ENCODE data around the gene CCL4.
"Not testable (repeated sequence)": the region's sequence is repeated elsewhere in the genome, so short reads cannot be mapped to it uniquely, and the experiment has no call there.

Gene CCL4

DNA sequence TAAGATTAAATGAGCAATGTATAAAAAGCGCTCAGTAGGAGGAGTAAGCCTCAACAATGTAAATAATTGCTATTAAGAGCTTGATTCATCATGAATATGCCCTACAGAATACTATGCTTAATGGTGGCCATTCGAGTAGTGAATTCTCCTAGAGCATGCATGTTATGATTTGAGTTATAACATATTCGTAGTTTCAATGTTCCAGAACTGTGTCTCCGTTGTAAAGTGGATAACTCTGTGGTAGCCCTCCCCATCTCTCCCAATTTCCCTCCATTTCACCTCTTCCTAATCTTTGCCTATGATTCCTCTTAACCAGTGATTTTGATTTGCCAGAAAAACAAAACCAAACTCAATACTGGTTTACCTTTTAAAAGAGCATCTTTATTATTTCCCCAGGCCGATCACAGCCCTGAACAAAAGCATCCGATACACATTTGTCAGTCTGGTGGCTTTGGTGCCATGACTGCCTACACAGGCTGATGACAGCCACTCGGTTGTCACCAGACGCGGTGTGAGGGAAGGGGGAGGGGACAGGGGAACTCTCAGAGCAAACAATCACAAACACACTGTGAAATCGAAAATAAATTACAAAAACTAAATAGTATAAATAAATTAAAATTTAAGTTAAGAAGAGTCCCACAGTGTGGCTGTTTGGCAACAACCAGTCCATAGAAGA is 15.6 kb upstream of the CCL4 start:
- not testable (repeated sequence) for DNase-seq (ENCODE audit: low read depth)

DNA sequence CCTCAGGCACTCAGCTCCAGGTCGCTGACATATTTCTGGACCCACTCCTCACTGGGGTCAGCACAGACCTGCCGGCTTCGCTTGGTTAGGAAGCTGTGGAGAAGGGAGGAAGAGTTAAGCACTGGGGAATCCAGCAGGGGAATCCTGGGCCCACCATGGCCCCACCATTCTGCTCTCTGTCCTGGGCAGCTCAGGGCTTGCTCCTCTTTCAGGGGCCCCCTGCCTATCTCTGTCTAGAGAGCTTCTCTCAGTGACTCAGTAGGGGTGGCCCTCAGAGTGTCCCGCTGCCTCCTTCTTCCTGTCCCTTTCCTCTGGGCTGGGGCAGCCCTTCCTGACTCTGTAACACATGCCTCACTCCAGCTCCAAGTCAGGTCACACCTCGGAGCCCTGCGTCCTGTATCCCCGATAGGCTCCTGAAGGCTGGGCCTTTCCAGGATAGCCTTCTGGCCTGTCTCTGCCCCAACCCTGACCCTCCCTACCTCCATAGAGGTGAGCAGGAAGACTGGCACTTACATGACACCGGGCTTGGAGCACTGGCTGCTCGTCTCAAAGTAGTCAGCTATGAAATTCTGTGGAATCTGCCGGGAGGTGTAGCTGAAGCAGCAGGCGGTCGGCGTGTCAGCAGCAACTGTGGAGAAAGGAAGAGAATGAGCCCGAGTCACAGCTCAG is 14.8 kb upstream of the CCL4 start:
- DNase-seq (ENCODE audit: low read depth): no peak

DNA sequence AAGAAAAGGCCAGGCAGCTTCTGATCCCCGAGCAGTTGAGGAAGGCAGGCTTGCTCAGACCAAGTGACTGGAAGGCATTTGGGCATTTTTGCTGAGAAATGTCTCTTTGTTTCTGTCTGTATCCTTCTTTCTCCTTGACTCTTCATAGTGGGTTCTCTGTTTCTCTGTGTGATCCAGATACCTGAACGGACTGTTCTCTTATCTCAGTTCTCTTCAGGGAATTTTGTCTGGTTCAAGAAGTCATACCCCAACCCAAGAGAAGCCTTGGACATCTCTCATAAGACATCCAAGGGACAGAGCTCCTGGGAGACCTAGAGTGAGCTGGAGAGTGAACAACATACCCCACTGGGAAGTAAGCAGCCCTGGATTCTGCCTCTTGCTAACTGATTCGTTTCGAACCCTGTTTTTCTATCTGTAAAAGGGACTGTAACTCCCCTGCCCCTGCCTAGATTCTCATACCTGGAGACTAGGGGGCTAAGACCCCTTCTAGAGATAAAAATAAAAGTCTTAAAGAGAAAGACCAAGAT is 14.2 kb upstream of the CCL4 start:
- DNase-seq (ENCODE audit: low read depth): no peak

DNA sequence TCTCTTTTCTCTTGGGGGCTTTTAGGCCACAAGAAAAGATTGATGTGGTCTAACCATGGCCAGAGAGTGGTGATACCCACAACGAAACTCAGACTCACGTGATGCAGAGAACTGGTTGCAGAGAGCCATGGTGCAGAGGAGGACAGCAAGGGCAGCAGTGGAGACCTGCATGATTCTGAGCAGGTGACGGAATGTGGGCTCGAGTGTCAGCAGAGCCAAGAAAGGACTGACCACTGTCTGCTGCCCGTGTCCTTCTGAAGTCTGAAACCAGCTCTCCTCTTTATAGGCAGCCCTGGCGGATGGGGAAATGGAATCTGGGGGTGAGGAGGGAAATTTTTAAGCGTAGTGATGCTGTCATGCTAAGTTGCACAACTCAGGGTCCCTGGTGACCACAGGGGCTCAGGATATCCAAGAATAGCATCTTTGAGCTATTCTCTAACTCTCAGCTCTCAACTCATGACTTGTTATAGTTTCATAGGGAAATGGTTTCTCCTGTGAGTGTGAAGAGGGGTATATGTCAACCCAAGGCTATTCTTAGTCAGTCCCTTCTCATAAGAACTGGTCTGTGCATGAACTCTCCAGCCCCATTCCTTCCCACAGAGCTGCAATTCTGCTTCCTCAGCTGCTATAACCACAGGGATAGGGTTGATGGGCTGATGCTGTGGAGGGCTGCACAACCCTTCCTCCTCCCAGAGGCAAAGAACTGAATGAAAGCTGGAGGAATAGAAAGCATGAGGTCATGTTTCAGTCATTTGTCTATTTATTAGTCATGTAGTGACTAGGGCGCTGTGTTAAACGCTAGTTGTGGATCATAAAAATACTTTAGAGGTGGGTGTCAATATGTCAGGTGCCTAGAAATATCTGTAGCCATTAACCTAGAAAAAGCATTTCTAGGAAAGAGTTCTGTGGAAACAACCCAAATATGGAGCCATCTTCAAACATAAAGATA is 13.5 kb upstream of the CCL4 start, which contains the start of gene CCL3:
Gene CCL3 (minus strand): TSS at position 256 of the 949 bp plus-strand sequence. CDS start 85 bp downstream, at position 171.
- no peak for DNase-seq (ENCODE audit: low read depth)

DNA sequence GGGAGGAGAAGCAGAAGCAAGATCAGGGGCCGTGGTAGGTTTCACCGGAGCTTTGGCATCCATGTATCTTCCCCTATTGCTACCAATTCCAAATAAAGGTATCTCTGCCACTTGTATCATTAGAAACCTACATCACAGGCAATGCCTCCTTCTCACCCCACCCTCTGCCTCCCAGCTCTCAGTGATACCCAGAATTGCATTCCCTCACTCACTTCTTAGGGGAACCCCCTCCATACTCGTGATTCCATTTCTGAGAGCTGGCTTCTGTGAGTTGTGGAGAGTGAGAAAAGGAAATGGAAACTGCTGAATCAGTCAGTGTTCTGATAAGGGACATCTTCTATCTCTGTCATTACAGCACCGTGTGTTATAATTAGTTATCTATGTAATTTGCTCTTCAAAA is 11.4 kb upstream of the CCL4 start:
- DNase-seq (ENCODE audit: low read depth): no peak

DNA sequence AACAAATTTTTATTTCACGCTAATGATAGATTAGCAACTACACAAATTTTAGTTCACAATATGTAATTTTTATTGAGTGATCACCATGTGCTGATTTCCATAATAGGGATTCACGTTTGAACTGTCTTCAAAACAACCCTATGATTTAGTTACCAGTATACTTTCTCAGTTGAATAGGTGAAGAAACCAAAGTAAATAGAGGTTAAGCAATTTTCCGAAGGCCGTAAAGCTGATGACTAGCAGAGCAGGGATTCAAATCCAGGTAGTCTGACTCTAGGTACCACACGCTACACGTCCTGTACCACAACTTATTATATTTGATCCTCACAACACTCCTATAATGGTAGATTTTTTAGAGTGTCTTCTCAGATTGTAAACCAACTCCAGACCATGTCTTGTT is 10.9 kb upstream of the CCL4 start:
- DNase-seq (ENCODE audit: low read depth): not testable (repeated sequence)

DNA sequence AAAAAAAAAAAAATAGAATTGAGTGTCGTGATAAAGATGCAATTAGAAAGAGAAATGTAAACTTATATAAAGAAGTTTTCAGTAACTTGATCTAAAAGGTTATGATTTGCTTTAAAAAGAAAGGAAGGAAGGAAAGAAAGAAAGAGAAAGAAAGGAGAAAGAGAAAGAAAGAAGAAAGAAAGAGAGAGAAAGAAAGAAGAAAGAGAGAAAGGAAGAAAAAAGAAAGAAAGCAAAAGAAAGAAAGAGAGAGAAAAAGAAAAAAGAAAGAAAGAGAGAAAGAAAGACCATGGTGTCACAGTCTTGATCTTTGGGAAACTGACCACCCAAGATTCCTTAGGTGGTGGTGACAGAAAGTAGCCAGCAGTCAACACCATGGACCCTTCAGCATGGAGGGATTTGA is 9.4 kb upstream of the CCL4 start:
- no peak for DNase-seq (ENCODE audit: low read depth)

DNA sequence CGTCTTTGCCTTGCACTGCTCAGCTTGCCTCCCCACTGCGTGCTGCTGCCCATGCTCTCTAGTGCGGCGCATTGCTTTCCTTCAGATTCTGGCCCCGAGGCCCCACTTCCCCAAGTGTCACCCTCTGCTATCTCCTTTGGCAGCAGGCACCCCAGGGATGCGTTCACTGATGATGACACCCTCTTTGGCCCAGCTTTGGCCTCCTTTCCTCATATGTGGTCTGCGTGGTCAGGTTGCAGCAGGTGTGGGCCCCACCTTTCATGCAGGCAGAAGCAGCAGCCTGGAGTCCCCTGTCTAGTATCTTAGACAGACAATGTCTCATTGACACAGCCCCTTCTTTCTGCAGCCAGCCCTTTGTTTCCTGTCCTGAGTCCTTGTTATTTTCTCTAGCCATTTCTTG is 8.9 kb upstream of the CCL4 start:
- no peak for DNase-seq (ENCODE audit: low read depth)

DNA sequence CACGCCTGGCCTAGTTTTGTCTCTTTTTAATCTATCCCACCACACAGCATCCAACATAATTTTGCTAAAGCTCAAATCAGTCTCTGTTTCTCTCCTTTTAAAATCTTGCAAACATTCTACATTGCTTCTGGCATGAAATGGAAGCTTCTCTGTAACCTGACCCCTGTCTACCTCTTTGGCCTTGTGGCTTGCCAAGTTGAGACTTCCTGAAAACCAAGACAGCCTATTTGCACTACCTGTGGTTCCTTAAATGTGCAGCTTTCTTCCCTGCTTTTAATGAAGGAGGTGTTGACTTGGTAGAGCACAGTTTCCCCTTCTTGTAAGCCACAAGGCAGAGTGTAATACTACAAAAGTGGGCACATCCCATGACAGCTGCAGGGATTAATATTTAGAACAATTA is 7.6 kb upstream of the CCL4 start:
- no peak for DNase-seq (ENCODE audit: low read depth)

DNA sequence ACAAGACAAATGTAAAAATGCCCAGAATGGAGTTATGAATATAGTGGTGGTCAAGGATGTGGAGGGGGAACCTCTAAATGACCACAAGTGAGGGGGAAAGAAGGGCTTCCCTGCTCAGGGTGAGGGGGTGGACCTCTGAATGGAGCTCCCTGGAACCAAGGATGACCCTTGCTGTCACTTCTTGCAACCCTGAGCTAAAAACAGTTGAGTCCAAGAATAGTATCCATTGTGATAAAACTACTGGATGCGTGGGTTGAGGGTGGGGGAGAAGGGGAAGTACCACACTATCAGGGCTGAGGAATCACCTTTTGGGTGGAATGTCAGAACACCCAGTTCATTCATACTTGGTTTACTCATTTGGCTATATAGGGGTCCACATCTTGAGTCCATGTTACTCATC is 4.6 kb upstream of the CCL4 start:
- DNase-seq (ENCODE audit: low read depth): not testable (repeated sequence)

DNA sequence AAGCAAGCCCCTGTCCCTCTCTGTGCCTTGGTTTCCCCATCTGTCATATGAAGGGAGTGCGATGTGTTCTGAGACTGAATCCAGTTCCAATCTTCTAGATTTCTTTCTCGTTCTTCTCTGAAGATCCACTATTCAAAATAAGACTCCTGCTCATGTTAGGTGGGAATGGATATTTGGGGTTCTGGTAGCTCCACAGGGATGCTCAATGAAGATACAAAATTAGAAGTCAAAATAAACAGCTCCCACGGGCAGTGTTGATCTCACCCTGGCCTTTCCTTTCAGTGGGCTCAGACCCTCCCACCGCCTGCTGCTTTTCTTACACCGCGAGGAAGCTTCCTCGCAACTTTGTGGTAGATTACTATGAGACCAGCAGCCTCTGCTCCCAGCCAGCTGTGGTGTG is 619 bp downstream of the CCL4 start:
- not testable (repeated sequence) for DNase-seq (ENCODE audit: low read depth)

DNA sequence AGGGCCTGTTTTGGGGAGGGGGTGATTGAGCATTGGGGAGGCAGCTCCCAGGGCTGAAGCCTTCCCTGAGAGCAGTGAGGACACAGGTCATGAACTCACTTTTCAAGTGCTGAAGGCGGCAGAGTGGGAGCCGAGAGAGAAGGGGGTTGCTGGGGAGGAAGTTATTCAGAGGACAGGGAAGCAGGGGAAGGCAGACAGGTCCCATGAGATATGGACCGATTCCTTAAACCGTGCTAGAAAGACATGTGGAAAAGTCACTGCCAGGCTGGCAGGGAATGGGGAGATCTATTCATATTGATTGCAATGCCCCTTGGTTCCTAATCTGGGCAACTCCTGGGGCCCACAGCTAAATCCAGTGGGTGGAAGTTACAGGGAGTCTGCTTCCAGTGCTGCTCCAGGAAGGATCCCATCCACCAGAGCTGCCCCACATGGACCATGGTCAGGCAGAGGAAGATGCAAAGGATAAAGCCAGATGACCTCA is 1.1 kb downstream of the CCL4 start:
- no peak for DNase-seq (ENCODE audit: low read depth)

DNA sequence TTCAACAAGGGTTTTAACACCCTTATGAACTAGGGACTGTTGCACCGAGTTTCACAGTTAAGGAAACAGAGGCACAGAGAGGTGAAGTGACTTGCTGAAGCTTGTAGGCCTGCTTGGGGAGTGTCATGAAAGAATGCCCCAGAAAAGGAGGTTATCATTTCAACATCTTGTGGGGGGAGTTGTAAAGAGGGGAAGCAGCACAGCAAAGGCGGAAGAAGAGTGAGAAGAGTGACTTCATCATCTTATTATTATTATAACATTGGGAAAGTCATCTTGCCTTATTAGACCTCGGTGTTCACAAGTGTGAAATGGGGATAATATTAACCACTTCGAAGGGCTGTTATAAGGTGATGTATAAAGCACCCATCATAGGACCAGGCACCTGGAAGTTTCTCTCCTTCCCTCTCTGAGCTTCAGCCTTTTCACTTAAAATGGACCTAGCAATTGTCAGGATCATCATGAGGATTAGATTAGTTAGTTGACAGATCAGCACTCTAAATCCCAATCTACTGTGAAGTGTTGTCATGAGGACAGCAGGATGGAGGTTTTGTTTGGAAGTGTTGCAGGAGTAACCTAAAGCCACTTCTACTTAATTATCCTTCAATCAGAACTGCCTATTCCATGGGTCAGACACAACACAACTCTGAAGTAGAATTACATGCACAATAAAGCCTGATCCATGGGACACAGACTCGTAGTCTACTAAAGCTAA is 2.3 kb downstream of the CCL4 start:
- no peak for DNase-seq (ENCODE audit: low read depth)

DNA sequence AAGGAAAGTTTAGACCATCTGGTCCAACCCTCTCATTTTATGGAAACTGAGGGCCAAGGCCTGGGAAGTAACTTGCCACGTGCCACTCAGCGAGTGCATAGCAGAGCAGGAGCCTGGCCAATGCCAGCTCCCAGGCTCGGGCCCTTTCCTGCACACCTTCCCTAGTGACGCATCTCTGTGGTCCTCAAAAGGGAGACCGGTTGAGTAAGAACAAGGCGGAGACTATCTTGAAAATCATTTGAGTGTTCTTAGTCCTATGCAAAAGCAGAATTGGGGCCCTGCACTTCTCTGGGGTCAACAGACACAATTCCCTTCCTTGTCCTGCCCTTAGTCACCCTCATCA is 2.8 kb downstream of the CCL4 start:
- DNase-seq (ENCODE audit: low read depth): no peak

DNA sequence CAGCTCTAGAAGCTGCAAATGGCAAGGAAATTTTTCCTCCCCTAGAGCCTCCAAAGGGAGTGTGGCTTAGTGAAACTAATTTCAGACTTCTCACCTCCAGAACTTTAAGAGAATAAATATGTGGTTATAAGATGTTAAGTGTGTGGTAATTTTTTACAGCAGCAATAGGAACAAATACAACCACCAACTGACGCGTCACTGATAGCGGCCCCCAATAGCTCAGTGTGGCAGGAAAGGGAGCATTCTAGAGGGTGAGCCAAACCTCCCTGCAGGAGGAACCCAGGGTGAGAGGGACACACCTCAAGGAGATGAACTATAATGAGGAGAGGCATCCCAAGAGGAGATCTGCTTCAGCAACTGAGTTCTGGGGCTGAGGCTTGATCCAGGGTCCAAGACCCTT is 4.0 kb downstream of the CCL4 start:
- no peak for DNase-seq (ENCODE audit: low read depth)

DNA sequence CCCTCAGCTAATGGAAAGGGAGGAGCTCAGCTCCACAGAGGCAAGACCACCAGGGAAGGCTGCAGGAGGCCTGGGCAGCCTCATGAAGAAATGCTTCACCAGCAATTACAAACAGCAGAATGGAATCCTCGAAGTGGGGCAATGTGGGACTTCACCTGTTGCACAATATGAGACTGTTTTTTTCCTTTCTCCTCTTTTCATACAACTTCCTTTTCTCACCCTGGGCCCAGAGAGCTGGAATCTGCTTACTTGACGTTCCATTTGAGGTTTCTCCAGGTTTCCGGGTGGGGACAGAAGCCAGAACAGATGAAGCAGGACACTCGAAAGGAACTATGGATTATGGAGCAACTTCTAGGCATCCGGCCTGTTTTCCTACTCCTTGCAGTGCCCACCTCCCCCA is 4.6 kb downstream of the CCL4 start:
- DNase-seq (ENCODE audit: low read depth): not testable (repeated sequence)

DNA sequence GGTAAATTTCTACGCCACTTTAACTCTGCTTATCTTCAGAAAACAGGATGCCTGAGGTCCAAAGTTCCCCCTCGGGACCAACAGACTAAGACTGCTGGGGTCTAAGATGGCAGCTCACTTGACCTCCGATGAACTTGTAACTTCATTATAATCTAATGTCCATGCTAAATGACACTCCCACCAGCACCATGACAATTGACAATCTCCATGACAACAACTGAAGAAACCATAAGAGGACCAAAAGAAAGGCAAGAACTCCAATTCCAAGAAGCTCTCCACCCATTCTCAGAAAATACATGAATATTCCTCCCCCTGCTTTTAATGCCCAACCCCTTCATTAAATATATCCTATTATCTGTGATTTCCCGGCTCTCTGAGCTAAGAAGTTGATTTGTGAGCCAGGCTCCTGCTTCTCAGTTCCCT is 7.5 kb downstream of the CCL4 start:
- DNase-seq (ENCODE audit: low read depth): no peak

DNA sequence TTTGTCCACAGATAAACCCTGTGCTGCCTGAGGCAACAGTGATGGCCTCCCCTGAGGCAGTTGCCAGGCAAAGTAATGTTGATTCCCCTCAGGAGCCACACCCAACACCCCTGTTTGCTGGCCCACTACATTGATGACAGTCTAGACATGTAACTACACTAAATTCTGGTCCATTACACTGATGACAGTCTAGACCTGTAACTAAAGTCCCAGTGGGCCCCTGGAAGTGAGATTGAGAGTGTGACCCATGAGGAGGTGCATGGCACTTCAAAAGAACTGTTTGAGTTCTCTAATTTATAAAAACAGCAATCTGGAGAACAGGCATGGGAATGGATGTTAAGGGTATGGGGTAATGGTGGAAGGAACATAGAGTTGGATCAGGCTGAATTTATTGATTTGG is 8.9 kb downstream of the CCL4 start:
- DNase-seq (ENCODE audit: low read depth): no peak

DNA sequence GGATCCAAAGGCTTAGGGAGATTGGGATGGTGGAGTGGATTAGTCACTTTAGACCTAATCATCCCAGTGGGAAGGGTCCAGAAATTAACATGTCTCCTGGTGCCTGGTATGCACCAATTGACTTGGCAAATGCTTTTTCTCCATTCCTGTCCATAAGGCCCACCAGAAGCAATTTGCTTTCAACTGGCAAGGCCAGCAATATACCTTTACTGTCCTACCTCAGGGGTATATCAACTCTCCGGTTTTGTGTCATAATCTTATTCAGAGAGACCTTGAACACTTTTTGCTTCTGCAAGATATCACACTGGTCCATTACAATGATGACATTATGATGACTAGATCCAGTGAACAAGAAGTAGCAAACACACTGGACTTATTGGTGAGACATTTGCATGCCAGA is 9.5 kb downstream of the CCL4 start:
- DNase-seq (ENCODE audit: low read depth): not testable (repeated sequence)

DNA sequence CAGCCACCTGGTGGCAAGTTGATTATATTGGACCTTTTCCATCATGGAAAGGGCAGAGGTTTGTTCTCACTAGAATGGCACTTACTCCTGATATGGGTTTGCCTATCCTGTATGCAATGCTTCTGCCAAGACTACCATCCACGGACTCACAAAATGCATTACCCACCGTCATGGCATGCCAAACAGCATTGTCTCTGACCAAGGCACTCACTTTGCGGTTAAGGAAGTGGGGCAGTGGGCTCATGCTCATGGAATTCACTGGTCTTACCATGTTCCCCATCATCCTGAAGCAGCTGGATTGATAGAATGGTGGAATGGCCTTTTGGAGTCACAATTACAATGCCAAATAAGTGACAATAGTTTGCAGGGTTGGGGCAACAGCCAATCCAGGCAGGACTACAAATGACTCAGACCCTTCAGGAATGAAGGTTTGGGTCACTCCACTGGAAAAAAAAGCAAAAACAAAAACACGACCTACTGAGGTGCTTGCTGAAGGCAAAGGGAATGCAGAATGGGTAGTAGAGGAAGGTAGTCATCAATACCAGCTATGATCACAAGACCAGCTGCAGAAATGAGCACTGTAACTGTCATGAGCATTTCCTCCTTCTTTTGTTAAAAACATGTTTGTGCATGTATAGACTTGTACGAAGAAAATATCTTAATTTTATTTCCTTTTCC is 11.5 kb downstream of the CCL4 start:
- not testable (repeated sequence) for DNase-seq (ENCODE audit: low read depth)

DNA sequence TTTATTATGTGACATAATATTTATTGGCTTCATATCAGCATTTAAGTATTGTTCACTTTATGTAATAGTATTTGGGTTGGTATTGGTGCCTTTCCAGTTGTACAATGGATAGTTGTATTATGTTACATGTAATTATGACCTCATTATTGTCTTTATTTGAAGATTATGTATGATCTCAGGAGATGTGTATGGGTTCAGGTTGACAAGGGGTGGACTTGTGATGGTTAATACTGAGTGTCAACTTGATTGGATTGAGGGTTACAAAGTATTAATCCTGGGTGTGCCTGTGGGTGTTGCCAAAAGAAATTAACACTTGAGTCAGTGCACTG is 12.0 kb downstream of the CCL4 start:
- DNase-seq (ENCODE audit: low read depth): not testable (repeated sequence)
